HL-60 (cell line): ENCODE measurements around the gene NAT9.

ENCODE experiments used
- DNase-seq, 2 experiments: peaks; one replicate each; pipeline ENCODE4 v3.0.0-alpha.2; 2010 to 2020; ENCODE audit warnings: low read depth in 1 of 2, low spot score in 1 of 2
- H3K27ac ChIP-seq: fragments of 250-450 bp; sonication (Bioruptor Pico); replicated peaks from 2 replicates; pipeline ENCODE4 v1.5.1; 2020; ENCODE audit warnings: mild to moderate bottlenecking, moderate library complexity
- H3K27me3 ChIP-seq: fragments of 250-450 bp; sonication (Bioruptor Pico); 2 replicates; pipeline ENCODE4 v1.5.1; 2021; ENCODE audit warnings: mild to moderate bottlenecking, moderate library complexity; ENCODE audit not compliant: insufficient read depth, poor library complexity, severe bottlenecking
- H3K4me3 ChIP-seq: replicated peaks from 2 replicates; pipeline ENCODE4 v1.5.1; 2011; ENCODE audit warnings: mild to moderate bottlenecking, control low read depth, low read length; ENCODE audit not compliant: insufficient read depth
- CTCF ChIP-seq: IDR thresholded peaks from one replicate; pipeline ENCODE4 v1.5.1; 2011; ENCODE audit warnings: low read length, control low read depth, inconsistent platforms; ENCODE audit not compliant: insufficient read depth
- GABPA ChIP-seq: IDR thresholded peaks from 2 replicates; pipeline ENCODE4 v1.6.1; 2012; ENCODE audit warnings: low read depth
- POLR2AphosphoS5 ChIP-seq: IDR thresholded peaks from 2 replicates; pipeline ENCODE4 v1.6.1; 2012; ENCODE audit warnings: low read depth
- SPI1 ChIP-seq: IDR thresholded peaks from 2 replicates; pipeline ENCODE4 v1.6.1; 2012; ENCODE audit warnings: low read depth, mild to moderate bottlenecking, borderline replicate concordance
- TF ChIP-seq, protein P1 (sequence below): IDR thresholded peaks from 2 replicates; pipeline ENCODE4 v1.6.1; 2012; ENCODE audit warnings: low read depth; ENCODE audit not compliant: insufficient replicate concordance

NAT9 gene

GRCh38 chr17:74822335-74822938, 46.3 kb upstream of the NAT9 start:
- TF ChIP-seq POLR2AphosphoS5 (no peak), SPI1 (no peak), GABPA (no peak), CTCF (no peak)
- TF ChIP-seq, protein P1, sequence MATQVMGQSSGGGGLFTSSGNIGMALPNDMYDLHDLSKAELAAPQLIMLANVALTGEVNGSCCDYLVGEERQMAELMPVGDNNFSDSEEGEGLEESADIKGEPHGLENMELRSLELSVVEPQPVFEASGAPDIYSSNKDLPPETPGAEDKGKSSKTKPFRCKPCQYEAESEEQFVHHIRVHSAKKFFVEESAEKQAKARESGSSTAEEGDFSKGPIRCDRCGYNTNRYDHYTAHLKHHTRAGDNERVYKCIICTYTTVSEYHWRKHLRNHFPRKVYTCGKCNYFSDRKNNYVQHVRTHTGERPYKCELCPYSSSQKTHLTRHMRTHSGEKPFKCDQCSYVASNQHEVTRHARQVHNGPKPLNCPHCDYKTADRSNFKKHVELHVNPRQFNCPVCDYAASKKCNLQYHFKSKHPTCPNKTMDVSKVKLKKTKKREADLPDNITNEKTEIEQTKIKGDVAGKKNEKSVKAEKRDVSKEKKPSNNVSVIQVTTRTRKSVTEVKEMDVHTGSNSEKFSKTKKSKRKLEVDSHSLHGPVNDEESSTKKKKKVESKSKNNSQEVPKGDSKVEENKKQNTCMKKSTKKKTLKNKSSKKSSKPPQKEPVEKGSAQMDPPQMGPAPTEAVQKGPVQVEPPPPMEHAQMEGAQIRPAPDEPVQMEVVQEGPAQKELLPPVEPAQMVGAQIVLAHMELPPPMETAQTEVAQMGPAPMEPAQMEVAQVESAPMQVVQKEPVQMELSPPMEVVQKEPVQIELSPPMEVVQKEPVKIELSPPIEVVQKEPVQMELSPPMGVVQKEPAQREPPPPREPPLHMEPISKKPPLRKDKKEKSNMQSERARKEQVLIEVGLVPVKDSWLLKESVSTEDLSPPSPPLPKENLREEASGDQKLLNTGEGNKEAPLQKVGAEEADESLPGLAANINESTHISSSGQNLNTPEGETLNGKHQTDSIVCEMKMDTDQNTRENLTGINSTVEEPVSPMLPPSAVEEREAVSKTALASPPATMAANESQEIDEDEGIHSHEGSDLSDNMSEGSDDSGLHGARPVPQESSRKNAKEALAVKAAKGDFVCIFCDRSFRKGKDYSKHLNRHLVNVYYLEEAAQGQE: no peak
- H3K4me3 ChIP-seq: no peak overlapping the region

DNA sequence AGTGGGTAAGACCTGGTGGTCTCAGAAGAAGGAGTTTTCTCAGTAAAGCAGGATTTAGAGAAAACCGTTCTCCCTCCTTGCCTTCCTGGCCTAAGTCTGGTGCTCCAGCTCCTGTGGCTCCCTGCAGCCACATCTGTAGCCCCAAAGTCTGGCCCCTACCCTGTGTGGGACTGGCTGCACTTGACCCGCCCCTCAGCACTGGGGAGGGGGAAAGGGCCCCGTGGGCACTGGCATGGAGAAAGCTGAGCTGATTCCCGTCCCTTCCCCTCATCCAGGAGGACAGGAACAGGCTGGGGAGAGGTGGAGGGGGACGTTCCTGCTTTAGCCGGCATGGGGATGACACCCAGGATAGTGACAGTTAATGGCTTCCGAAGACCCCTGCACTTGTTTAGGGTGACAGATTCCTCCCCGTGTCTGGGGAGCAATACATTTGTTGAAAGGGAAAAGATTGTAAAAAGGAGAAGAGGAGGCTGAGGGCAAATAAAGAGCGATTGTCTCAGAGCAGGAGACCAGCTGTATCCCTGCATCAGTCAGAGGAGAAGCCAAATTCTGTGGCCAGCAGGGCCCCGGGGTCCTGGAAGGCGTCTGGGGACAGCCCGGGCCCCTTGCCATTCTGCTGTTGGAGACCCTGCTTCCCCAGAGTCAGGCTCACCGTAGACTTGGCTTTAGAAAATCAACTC, 45.6 kb upstream of the NAT9 start:
- TF ChIP-seq GABPA (no peak), CTCF (no peak), POLR2AphosphoS5 (no peak), SPI1 (no peak)
- TF ChIP-seq, protein P1: no peak
- H3K27me3 ChIP-seq: no peaks in the 10 kb centered on the region
- DNase-seq: no peak
- no peak overlapping the region for H3K27ac ChIP-seq
- H3K4me3 ChIP-seq: no peak overlapping the region

More at GRCh38 chr17:74822335-74822938, 46.3 kb upstream of the NAT9 start:
- no peak for DNase-seq
- H3K27ac ChIP-seq: no peak overlapping the region
- no peaks in the 10 kb centered on the region for H3K27me3 ChIP-seq

- DNase-seq: no peak
- Histone ChIP-seq H3K27ac (no peak overlapping the region), H3K4me3 (no peak overlapping the region), H3K27me3 (no peaks in the 10 kb centered on the region)
- TF ChIP-seq CTCF (no peak), POLR2AphosphoS5 (no peak), SPI1 (no peak), GABPA (no peak)
- TF ChIP-seq, protein P1: no peak
Measured at GRCh38 chr17:74819801-74820436, 43.8 kb upstream of the NAT9 start.
